Stimulated activated CD4-positive, alpha-beta T cell treated with anti-CD3 and anti-CD28 coated beads, TNF-alpha, amount 100 ng/mL, for 4 hours (primary cell): ENCODE data around the gene GLUL.

Experiments used
- DNase-seq, 3 experiments: peaks; one replicate each; pipeline ENCODE4 v3.0.0-alpha.2; 2020; ENCODE audit warnings: low read depth in 3 of 3

Gene GLUL

GRCh38 chr1:182391362-182392049, at the start of gene GLUL:
Gene GLUL (minus strand): TSS chr1:182391790. CDS start chr1:182388737, 3,053 bp downstream.
- peak; percentile 49 to 57 (median 53) for DNase-seq

- no peak for DNase-seq
Measured at GRCh38 chr1:182438326-182438725, 46.7 kb upstream of the GLUL start.

GRCh38 chr1:182433580-182433979, 42.0 kb upstream of the GLUL start:
- no peak for DNase-seq

GRCh38 chr1:182431278-182431677, 39.7 kb upstream of the GLUL start:
- no peak for DNase-seq

- no peak for DNase-seq
Measured at GRCh38 chr1:182430263-182431068, 38.9 kb upstream of the GLUL start.

- no peak for DNase-seq
Measured at GRCh38 chr1:182428043-182428442, 36.5 kb upstream of the GLUL start.

- DNase-seq: no peak
Measured at GRCh38 chr1:182426442-182427430, 35.1 kb upstream of the GLUL start.

GRCh38 chr1:182415789-182416188, 24.2 kb upstream of the GLUL start:
- DNase-seq: no peak

- DNase-seq: no peak
Measured at GRCh38 chr1:182413969-182414368, 22.4 kb upstream of the GLUL start.

- DNase-seq: no peak
Measured at GRCh38 chr1:182413486-182413885, 21.9 kb upstream of the GLUL start.

GRCh38 chr1:182410620-182411273, 19.2 kb upstream of the GLUL start:
- no peak for DNase-seq

GRCh38 chr1:182410138-182410537, 18.5 kb upstream of the GLUL start:
- DNase-seq: no peak

- DNase-seq: no peak
Measured at GRCh38 chr1:182408435-182409075, 17.0 kb upstream of the GLUL start.

- DNase-seq: no peak
Measured at GRCh38 chr1:182407724-182408123, 16.1 kb upstream of the GLUL start.

GRCh38 chr1:182406012-182406411, 14.4 kb upstream of the GLUL start:
- no peak for DNase-seq

- no peak for DNase-seq
Measured at GRCh38 chr1:182405578-182405977, 14.0 kb upstream of the GLUL start.

GRCh38 chr1:182404781-182405180, 13.2 kb upstream of the GLUL start:
- no peak for DNase-seq

- no peak for DNase-seq
Measured at GRCh38 chr1:182400567-182400966, 9.0 kb upstream of the GLUL start, which contains the start of gene TEDDM1. Gene TEDDM1 (minus strand): TSS chr1:182400667. CDS start chr1:182400485, 182 bp downstream.

- no peak for DNase-seq
Measured at GRCh38 chr1:182397653-182398393, 6.2 kb upstream of the GLUL start.

GRCh38 chr1:182395906-182396305, 4.3 kb upstream of the GLUL start:
- no peak for DNase-seq
